DMS53 treated with DMSO at 0.1 percent for 48 hours (cell line): ENCODE results near the gene MSH4.
"Not testable (repeated sequence)": the region's sequence is repeated elsewhere in the genome, so short reads cannot be mapped to it uniquely, and the experiment has no call there.

Experiments used
- DNase-seq: peaks from one replicate; lab custom pipeline; 2025; ENCODE audit not compliant: unreplicated experiment; lab: John Stamatoyannopoulos, UW

The MSH4 gene

GRCh38 chr1:75796376-75797272 lies at the start of gene MSH4:
Gene MSH4, plus strand, starts transcription at chr1:75796882. Its CDS starts 104 bp downstream, at chr1:75796986.
- peak; percentile 77 for DNase-seq

GRCh38 chr1:75757210-75757609 lies 39.5 kb upstream of the MSH4 start:
- not testable (repeated sequence) for DNase-seq

GRCh38 chr1:75758543-75758942 lies 38.1 kb upstream of the MSH4 start:
- DNase-seq, result not testable (repeated sequence)

- no peak for DNase-seq
Measured at GRCh38 chr1:75764057-75764655, 32.5 kb upstream of the MSH4 start.

- DNase-seq, result no peak
Measured at GRCh38 chr1:75765697-75766355, 30.9 kb upstream of the MSH4 start.

- DNase-seq, result no peak
Measured at GRCh38 chr1:75768016-75768415, 28.7 kb upstream of the MSH4 start.

GRCh38 chr1:75770761-75771160 lies 25.9 kb upstream of the MSH4 start:
- DNase-seq, result no peak

GRCh38 chr1:75771978-75772377 lies 24.7 kb upstream of the MSH4 start:
- no peak for DNase-seq

- not testable (repeated sequence) for DNase-seq
Measured at GRCh38 chr1:75777812-75778211, 18.9 kb upstream of the MSH4 start.

GRCh38 chr1:75778694-75779093 lies 18.0 kb upstream of the MSH4 start:
- not testable (repeated sequence) for DNase-seq

GRCh38 chr1:75780183-75780582 lies 16.5 kb upstream of the MSH4 start:
- not testable (repeated sequence) for DNase-seq

GRCh38 chr1:75783920-75784319 lies 12.8 kb upstream of the MSH4 start:
- not testable (repeated sequence) for DNase-seq

- no peak for DNase-seq
Measured at GRCh38 chr1:75785320-75785982, 11.2 kb upstream of the MSH4 start.

GRCh38 chr1:75785983-75786853 lies 10.5 kb upstream of the MSH4 start, which contains the start of gene RABGGTB:
Gene RABGGTB, plus strand, starts transcription at chr1:75786256. Its CDS starts 16 bp downstream, at chr1:75786272.
- DNase-seq, result peak; percentile 99

- no peak for DNase-seq
Measured at GRCh38 chr1:75786901-75787493, 9.7 kb upstream of the MSH4 start.

GRCh38 chr1:75787524-75787923 lies 9.2 kb upstream of the MSH4 start:
- DNase-seq, result no peak

GRCh38 chr1:75789988-75790387 lies 6.7 kb upstream of the MSH4 start:
- no peak for DNase-seq

- DNase-seq, result peak; percentile 90
Measured at GRCh38 chr1:75791022-75791421, 5.7 kb upstream of the MSH4 start.

GRCh38 chr1:75792091-75792490 lies 4.6 kb upstream of the MSH4 start:
- no peak for DNase-seq

- peak; percentile 26 for DNase-seq
Measured at GRCh38 chr1:75794382-75794781, 2.3 kb upstream of the MSH4 start.
